ENCODE data around the gene HIF3A.

Gene HIF3A

GRCh38 chr19:46383171-46383815 lies 86.5 kb downstream of the HIF3A start:
- no peak for DNase-seq (ENCODE audit: low read depth in 3 of 3)

- no peak for DNase-seq (ENCODE audit: low read depth in 3 of 3)
Observed at GRCh38 chr19:46383846-46384245, 87.0 kb downstream of the HIF3A start.

GRCh38 chr19:46384396-46384795 lies 87.6 kb downstream of the HIF3A start:
- DNase-seq (ENCODE audit: low read depth in 3 of 3) = no peak

GRCh38 chr19:46385636-46386035 lies 88.8 kb downstream of the HIF3A start:
- no peak for DNase-seq (ENCODE audit: low read depth in 3 of 3)

- DNase-seq (ENCODE audit: low read depth in 3 of 3) = no peak
Observed at GRCh38 chr19:46386151-46386550, 89.3 kb downstream of the HIF3A start.

GRCh38 chr19:46386996-46387712 lies 90.3 kb downstream of the HIF3A start:
- DNase-seq (ENCODE audit: low read depth in 3 of 3) = no peak

- no peak for DNase-seq (ENCODE audit: low read depth in 3 of 3)
Observed at GRCh38 chr19:46387713-46388130, 90.9 kb downstream of the HIF3A start.

- no peak for DNase-seq (ENCODE audit: low read depth in 3 of 3)
Observed at GRCh38 chr19:46388311-46389095, 91.7 kb downstream of the HIF3A start.

- no peak for DNase-seq (ENCODE audit: low read depth in 3 of 3)
Observed at GRCh38 chr19:46390121-46390858, 93.4 kb downstream of the HIF3A start.

GRCh38 chr19:46390866-46391265 lies 94.0 kb downstream of the HIF3A start:
- no peak for DNase-seq (ENCODE audit: low read depth in 3 of 3)

GRCh38 chr19:46391296-46392251 lies 94.7 kb downstream of the HIF3A start:
- no peak for DNase-seq (ENCODE audit: low read depth in 3 of 3)

- no peak for DNase-seq (ENCODE audit: low read depth in 3 of 3)
Observed at GRCh38 chr19:46392252-46392801, 95.5 kb downstream of the HIF3A start.

- DNase-seq (ENCODE audit: low read depth in 3 of 3) = no peak
Observed at GRCh38 chr19:46392837-46393236, 96.0 kb downstream of the HIF3A start.

Data from stimulated activated CD4-positive, alpha-beta T cell treated with anti-CD3 and anti-CD28 coated beads, TNF-alpha, amount 100 ng/mL, for 4 hours (primary cell).